GM18498 (cell line): ENCODE data around the gene GRIK3.
"Not testable (repeated sequence)": the region's sequence is repeated elsewhere in the genome, so short reads cannot be mapped to it uniquely, and the experiment has no call there.

Experiments used
- ATAC-seq: cut with Tn5 transposase; IDR thresholded peaks from one replicate; pipeline ENCODE4 v1.9.1; 2021; ENCODE audit warnings: mild to moderate bottlenecking, moderate library complexity; ENCODE audit not compliant: unreplicated experiment

GRIK3 gene

GRCh38 chr1:37034121-37035013, at the start of gene GRIK3:
Gene GRIK3 (minus strand): TSS chr1:37034515. CDS start chr1:37034108, 407 bp downstream.
- no peak for ATAC-seq

DNA sequence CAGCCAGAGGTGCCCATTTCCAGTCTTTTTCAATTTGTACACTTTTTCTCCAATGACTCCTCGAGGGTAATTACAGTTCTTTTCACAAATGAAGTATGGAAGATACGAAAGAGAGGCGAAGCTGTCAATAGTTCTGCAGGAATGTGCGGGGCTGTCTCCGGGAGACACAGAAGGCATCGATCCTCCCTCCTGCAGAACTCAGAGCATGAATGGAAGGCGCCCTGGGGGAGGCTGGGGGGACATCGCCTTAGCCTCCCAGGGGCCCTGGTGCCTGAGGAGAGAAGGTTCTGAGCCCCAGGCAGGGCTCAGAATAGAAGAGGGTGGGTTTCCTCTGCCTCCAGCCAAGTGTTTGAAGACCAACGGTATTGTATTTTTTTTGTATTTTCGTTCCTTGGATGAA, 49.7 kb upstream of the GRIK3 start:
- no peak for ATAC-seq

GRCh38 chr1:37083603-37084002, 49.3 kb upstream of the GRIK3 start:
- no peak for ATAC-seq

- ATAC-seq = not testable (repeated sequence)
These were observed 46.1 kb upstream of the GRIK3 start for GRCh38 chr1:37080296-37080986.

DNA sequence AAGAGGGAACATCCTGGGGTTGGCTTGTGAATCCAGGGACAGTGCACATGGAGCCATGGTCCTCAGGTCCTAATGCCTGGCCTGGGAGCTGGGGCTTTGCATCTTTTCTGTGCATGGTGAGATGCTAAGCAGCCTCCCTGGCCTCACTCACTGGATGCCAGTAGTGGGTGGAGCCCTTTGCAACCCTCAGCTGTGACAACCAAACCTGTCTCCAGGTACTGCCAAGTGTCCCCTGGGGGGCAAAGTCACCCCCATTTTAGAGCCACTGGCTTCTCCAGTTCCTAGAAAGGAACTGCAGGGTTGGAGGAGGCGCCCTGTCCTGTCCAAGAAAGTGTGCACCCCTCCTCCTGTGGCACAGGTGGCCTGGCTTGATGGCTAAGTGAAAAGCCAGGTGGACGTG, 44.6 kb upstream of the GRIK3 start:
- no peak for ATAC-seq

DNA sequence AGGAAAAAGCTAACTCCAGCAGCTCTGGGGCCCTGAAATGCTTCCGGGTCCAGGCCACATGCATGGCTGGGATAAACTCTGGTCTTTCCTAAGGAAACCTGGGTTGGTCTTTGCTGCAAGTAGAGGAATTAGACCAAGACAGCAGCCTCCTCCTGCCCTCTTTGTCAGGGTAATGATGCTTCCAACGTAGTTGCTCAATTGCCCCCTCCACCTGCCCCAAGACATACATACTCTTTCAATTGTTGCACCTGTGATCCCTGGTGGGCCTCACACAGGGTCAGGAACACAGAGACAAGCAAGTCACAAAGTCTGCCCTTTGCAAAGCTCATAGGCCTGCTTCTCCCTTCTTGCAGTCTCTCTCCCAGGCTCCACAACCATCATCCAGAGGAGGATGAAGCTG, 41.9 kb upstream of the GRIK3 start:
- ATAC-seq = no peak

- no peak for ATAC-seq
These were observed 39.6 kb upstream of the GRIK3 start for GRCh38 chr1:37073854-37074379.

DNA sequence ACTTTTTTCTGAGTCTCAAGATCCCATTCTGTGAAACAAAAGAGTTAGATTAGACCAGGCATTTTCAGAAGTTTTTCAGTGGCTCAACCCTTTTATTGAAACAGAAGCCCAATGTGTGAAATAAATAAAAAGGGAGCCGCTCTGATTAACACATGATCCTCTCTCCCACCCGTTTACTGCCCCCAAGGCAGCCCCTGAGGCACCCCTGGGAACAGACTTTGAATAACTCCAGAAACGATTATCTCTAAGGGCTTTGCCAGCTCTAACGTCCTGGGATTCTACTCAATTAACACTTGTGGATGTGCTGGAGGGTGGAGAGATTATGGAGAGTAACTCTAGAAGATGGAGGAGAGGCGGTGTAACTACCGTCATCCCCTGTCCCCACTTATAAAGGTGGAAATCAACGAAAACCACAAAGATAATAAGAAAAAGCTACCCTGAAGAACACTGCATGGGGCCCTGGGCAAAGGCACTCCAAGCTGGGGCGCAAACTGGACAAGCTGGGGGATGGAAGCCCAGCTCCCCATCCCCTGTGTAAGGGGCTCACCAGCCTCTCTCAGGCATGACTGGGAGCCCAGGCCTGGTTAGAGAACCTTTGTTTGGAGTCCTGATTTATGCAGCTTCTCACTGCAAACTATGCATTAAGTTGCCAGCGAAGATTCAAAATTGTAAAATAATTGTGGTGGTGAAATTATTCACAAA, 39.0 kb upstream of the GRIK3 start:
- no peak for ATAC-seq

- no peak for ATAC-seq
These were observed 37.5 kb upstream of the GRIK3 start for GRCh38 chr1:37071829-37072228.

GRCh38 chr1:37070126-37070525, 35.8 kb upstream of the GRIK3 start:
- ATAC-seq = no peak

DNA sequence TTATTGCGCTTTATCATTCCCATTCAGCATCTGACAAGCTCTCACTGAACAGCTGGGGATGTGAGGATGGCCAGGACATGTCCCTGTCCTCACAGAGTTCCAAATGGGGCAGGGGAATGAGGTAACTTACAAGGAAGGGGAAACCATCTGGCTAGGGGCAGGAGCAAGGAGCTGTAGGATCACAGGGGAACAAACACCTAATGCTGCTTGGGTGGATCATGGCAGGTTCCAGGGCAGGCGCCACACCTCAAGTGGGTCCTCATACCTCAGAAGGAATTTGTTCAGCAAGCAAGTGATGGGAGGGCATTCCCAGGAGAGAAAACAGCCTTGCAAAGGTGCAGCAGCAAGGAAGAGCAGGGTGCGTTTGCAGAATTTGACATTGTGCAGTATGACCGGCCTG, 35.1 kb upstream of the GRIK3 start:
- no peak for ATAC-seq

- no peak for ATAC-seq
These were observed 34.6 kb upstream of the GRIK3 start for GRCh38 chr1:37068897-37069296.

DNA sequence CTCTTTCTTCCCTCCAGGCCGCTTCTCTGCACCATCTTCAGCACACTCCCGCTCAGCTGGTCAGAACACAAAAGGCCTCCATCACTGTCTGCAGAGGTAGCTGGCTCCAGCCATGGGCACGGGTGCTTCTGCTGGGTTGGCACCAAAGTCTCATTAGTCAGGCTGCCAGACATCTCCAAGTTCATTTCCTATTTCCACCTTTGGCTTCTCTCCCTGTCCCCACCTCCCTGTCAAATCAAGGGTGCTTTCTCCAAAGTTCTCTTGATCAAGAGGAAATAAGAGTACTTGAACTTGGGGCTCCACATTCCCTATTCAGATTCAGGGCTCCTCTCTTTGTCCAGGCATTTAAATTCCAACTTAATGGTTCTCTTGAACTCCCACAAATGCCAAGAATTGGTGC, 33.9 kb upstream of the GRIK3 start:
- ATAC-seq = no peak

- no peak for ATAC-seq
These were observed 29.7 kb upstream of the GRIK3 start for GRCh38 chr1:37064039-37064438.

DNA sequence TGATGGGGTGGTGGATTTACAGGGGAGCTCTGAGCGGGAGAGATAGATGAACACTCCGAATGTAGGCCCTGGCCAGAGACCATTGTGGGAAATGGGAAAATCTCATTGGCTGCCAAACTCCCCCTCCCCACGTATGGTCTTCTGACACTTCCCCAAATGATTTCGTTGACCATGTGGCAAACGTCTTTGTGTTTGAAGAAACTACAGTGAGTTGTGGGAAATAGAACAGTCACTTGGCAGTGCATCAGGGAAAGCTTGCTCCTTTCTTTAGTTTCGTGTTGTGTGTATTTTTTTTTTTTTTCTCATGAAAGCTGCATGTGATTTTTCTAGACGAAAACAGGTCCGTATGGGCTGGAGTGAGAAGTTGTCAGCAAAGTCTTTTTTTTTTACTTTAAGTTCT, 25.0 kb upstream of the GRIK3 start:
- ATAC-seq = no peak

DNA sequence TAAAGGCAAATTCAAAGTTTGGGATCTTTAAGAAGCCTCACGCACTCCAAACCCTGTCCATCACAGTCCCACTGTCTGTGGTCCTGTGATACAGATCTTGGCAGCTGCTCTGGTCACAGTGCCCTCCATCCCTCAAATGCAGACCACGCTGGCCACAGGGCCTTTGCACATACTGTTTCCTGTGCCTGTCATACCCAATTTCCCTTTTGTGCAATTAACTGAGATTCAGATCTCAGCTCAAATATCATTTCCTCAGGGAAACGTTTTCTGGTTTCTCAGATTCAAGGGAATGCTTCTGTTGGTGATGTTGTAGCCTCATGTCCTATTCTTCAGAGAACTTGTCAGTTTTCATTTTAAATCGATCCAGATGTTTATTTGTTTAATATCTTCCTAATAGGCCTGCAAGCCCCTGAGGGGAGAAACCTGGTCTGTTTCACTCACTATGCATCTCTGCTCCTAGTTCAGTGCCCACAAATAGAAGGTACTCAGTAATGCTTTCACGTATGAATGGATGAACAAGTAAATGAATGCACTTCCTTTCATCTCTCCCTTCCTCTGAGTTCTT, 24.2 kb upstream of the GRIK3 start:
- no peak for ATAC-seq

DNA sequence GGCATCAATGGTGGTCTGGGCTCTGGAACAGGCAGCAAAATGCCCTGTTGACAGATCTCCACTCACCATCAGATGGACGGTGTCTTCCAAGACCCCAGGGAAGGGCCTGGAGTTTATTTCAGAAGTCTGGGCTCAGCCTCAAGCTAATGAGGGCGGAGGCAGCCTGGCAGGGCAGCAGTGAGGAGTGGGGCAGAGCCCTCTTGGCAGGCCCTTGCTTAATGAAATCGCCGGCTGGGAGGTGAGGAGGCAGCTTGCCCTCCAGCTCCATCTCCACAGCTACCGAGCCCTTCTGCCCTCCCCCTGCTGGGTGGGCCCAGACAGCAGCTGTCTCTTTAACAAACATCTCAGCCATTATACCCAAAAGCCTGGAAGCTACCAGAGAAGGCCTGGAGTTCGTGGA, 22.0 kb upstream of the GRIK3 start:
- ATAC-seq = no peak

GRCh38 chr1:37055631-37056030, 21.3 kb upstream of the GRIK3 start:
- ATAC-seq = no peak

DNA sequence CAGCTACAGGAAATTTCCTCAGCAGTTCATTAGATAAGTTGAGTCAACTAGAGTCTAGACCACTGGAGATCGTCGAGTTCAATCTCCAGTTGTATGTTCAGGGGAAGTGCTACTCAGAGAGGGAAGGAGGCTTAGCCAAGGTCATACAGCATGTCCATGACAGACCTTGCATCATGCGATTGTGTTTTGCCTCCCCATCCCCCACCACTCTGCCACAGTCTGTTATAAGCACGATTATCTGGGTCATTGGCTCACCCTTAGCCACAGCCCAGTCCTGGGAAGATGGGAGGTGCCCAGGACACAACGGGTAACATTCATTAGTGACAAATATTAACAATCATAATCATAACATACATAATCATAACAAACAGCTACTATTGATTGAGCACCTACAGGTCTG, 18.9 kb upstream of the GRIK3 start:
- no peak for ATAC-seq

GRCh38 chr1:37052120-37052519, 17.8 kb upstream of the GRIK3 start:
- ATAC-seq = no peak

DNA sequence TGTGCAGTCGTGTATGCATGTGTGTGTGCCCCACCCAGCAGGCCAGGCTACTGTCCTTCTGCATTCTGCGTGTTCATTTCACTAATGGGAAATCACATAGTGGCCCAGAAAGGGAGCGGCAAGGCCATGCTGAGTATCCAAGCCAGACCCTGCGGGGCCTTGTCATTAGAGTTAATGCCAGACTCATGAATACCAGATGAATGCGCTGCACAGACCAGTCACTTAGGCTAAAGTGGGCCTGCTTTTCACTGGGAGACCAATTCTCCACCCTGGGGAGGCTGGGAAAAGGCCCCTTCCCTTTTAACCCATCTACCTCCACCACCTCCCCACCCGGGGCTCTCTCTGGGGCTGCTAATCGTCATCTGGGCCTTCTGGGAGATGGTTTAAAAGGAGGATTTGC, 17.0 kb upstream of the GRIK3 start:
- no peak for ATAC-seq
